ENCODE results near the gene GPRIN1. TPM values are rescaled to one million over a fixed set of nuclear protein-coding genes. Genes with fewer than 3 reads are reported as not detected.

Gene GPRIN1
- total RNA-seq, 1 donor from 2014 or later: 0.67 TPM

DNA sequence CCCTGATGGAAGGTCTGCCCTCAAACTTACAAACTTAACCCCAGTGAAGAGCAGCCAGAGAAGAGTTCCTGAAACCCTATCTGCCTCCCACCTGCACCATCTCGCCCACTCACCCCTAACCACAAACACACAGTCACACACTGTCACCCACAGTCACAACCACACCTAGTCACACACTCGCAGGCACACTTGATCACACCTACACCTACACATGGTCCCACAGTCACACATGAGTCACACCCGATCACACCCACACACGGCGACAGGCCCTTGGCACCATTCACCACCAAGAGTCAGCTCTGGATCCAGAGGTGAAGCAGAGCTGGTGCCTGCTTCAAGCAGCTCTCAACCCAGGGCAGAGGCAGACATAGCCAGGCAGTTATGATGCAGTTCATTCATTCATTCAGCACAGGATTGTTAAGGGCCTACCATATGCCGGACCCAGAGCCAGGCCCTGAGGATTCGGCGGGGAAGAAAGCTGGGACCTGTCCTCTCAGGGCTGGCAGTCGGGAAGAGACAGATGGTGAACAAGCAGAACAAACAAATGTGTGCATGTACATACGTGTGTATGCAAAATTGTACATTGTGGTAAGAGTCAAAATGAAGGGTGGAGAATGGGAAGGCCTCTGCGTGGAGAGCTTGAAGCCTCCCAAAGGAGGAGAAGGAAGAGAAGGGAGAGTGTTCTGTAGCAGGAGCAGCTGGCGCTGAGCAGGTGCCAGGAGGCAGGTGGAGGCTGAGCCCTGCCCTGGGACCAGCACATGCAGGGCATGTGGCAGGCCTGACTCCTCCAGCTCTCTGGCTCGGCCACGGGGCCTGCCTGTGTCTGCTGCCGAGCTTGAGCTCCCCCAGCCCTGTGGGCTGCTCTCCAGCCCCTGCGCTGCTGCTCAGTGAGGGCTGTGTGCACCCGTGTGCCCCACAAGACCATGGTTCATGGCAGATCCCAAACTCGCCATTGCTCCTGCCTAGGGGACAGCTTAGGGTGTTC, 43.7 kb upstream of the GPRIN1 start:
- Mint-ChIP-seq H3K27ac (no peak overlapping the region), H3K36me3 (peaks cover 5% of the 10 kb centered on the region), H3K9me3 (no peaks in the 10 kb centered on the region), H3K4me3 (peak overlapping the region; percentile 0), H3K27me3 (ENCODE audit: insufficient read depth, low read depth) (peaks cover 18% of the 10 kb centered on the region), H3K4me1 (peaks cover 13% of the 10 kb centered on the region)
- Histone ChIP-seq H3K27ac (no peak overlapping the region), H3K4me1 (peaks cover 4% of the 10 kb centered on the region), H3K79me2 (ENCODE audit: low read depth) (peaks cover 21% of the 10 kb centered on the region), H3K27me3 (no peaks in the 10 kb centered on the region), H3K4me2 (no peak overlapping the region), H4K20me1 (ENCODE audit: low read depth) (peaks cover 25% of the 10 kb centered on the region), H3K9me3 (ENCODE audit: low read depth) (no peaks in the 10 kb centered on the region), H3K4me3 (no peak overlapping the region), H2AFZ (replicated peaks) (no peak overlapping the region), H3K36me3 (no peaks in the 10 kb centered on the region), H3F3A (ENCODE audit: low read depth) (no peaks in the 10 kb centered on the region), H3K9ac (no peak overlapping the region)
- TF ChIP-seq, protein P1, sequence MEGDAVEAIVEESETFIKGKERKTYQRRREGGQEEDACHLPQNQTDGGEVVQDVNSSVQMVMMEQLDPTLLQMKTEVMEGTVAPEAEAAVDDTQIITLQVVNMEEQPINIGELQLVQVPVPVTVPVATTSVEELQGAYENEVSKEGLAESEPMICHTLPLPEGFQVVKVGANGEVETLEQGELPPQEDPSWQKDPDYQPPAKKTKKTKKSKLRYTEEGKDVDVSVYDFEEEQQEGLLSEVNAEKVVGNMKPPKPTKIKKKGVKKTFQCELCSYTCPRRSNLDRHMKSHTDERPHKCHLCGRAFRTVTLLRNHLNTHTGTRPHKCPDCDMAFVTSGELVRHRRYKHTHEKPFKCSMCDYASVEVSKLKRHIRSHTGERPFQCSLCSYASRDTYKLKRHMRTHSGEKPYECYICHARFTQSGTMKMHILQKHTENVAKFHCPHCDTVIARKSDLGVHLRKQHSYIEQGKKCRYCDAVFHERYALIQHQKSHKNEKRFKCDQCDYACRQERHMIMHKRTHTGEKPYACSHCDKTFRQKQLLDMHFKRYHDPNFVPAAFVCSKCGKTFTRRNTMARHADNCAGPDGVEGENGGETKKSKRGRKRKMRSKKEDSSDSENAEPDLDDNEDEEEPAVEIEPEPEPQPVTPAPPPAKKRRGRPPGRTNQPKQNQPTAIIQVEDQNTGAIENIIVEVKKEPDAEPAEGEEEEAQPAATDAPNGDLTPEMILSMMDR (IDR thresholded peaks at IDR 0.05): no peak
- TF ChIP-seq EZH2phosphoT487 (IDR thresholded peaks at IDR 0.05): no peak
- no peak for TF ChIP-seq EZH2 (IDR thresholded peaks at IDR 0.05)
- no peak for DNase-seq (ENCODE audit: low spot score)

DNA sequence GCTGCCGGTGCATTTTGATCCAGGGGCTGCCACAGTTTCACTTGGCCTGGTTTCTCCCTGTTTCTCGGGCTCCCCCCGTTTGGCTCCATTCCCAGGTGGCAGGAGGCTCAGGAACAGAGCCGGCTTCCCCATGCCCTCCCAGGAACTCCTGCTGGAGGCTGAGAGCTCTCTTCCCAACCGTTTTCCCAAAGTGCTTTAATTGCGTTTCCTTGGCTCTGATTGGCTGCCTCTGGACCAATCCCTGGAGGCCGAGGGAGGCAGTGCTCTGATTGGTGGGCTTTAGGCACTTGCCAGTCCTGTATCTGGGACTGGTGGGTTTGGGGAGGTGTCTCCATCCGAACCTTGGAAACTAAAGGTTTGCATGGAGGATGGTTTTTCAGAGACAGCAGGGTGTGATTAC, 42.2 kb upstream of the GPRIN1 start:
- no peak overlapping the region for H3K4me3 Mint-ChIP-seq
- peaks cover 10% of the 10 kb centered on the region for H3K4me1 ChIP-seq
- H3K27ac Mint-ChIP-seq: no peak overlapping the region
- no peak for TF ChIP-seq EZH2phosphoT487 (IDR thresholded peaks at IDR 0.05)
- no peaks in the 10 kb centered on the region for H3K36me3 ChIP-seq
- no peak overlapping the region for H3K4me2 ChIP-seq
- peaks cover 24% of the 10 kb centered on the region for H4K20me1 ChIP-seq (ENCODE audit: low read depth)
- H3K27me3 ChIP-seq: no peaks in the 10 kb centered on the region
- peaks cover 5% of the 10 kb centered on the region for H3K36me3 Mint-ChIP-seq
- no peaks in the 10 kb centered on the region for H3K9me3 Mint-ChIP-seq
- DNase-seq (ENCODE audit: low spot score): peak; percentile 50
- peaks cover 18% of the 10 kb centered on the region for H3K4me1 Mint-ChIP-seq
- no peak overlapping the region for H3K4me3 ChIP-seq
- H3K79me2 ChIP-seq (ENCODE audit: low read depth): peaks cover 30% of the 10 kb centered on the region
- H3K27me3 Mint-ChIP-seq (ENCODE audit: insufficient read depth, low read depth): peaks cover 13% of the 10 kb centered on the region
- no peaks in the 10 kb centered on the region for H3K9me3 ChIP-seq (ENCODE audit: low read depth)
- no peak overlapping the region for H3K9ac ChIP-seq
- no peak overlapping the region for H3K27ac ChIP-seq
- no peak overlapping the region for H2AFZ ChIP-seq (replicated peaks)
- H3F3A ChIP-seq (ENCODE audit: low read depth): no peaks in the 10 kb centered on the region

DNA sequence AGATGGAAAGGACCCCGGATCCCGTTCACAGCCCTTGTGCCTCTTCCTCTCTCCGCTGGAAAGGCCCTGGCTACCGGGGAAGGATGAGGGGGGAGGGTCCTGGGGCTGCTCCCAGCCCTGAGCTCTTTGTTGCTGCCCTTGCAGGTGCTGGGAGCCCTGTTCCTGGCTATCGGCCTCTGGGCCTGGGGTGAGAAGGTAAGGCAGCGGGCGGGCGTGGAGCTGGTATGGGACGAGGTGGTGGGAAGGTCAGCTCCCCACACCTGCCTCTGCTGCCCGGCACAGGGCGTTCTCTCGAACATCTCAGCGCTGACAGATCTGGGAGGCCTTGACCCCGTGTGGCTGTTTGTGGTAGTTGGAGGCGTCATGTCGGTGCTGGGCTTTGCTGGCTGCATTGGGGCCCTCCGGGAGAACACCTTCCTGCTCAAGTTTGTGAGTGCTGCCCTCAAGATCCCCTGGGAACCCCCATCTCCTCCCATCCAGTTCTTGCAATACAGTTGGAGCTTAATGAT, 41.6 kb upstream of the GPRIN1 start:
- Mint-ChIP-seq H3K27ac (no peak overlapping the region), H3K27me3 (ENCODE audit: insufficient read depth, low read depth) (peaks cover 13% of the 10 kb centered on the region), H3K4me3 (no peak overlapping the region), H3K9me3 (no peaks in the 10 kb centered on the region), H3K36me3 (peaks cover 5% of the 10 kb centered on the region), H3K4me1 (peaks cover 22% of the 10 kb centered on the region)
- TF ChIP-seq, protein P1 (IDR thresholded peaks at IDR 0.05): no peak
- TF ChIP-seq EZH2 (IDR thresholded peaks at IDR 0.05) (no peak), EZH2phosphoT487 (IDR thresholded peaks at IDR 0.05) (no peak)
- Histone ChIP-seq H3K4me1 (peaks cover 14% of the 10 kb centered on the region), H3K79me2 (ENCODE audit: low read depth) (peaks cover 30% of the 10 kb centered on the region), H3K36me3 (no peaks in the 10 kb centered on the region), H3K27me3 (no peaks in the 10 kb centered on the region), H4K20me1 (ENCODE audit: low read depth) (peaks cover 24% of the 10 kb centered on the region), H3K9me3 (ENCODE audit: low read depth) (no peaks in the 10 kb centered on the region), H2AFZ (replicated peaks) (no peak overlapping the region), H3K9ac (no peak overlapping the region), H3K27ac (no peak overlapping the region), H3K4me3 (no peak overlapping the region), H3K4me2 (no peak overlapping the region), H3F3A (ENCODE audit: low read depth) (peaks cover 4% of the 10 kb centered on the region)
- DNase-seq (ENCODE audit: low spot score): no peak
